ENCODE data around the gene FAM117A.

- TF ChIP-seq CTCF (IDR thresholded peaks at IDR 0.05) (no peak), POLR2A (IDR thresholded peaks at IDR 0.05) (no peak)
Measured at GRCh38 chr17:49716668-49717364, 47.1 kb downstream of the FAM117A start.
